HG02943 (cell line): ENCODE results near the gene CAMLG.

Experiments used
- ATAC-seq: cut with Tn5 transposase; IDR thresholded peaks from one replicate; pipeline ENCODE4 v1.9.1; 2021; ENCODE audit warnings: mild to moderate bottlenecking, low read depth, moderate library complexity; ENCODE audit not compliant: unreplicated experiment

Gene CAMLG

DNA sequence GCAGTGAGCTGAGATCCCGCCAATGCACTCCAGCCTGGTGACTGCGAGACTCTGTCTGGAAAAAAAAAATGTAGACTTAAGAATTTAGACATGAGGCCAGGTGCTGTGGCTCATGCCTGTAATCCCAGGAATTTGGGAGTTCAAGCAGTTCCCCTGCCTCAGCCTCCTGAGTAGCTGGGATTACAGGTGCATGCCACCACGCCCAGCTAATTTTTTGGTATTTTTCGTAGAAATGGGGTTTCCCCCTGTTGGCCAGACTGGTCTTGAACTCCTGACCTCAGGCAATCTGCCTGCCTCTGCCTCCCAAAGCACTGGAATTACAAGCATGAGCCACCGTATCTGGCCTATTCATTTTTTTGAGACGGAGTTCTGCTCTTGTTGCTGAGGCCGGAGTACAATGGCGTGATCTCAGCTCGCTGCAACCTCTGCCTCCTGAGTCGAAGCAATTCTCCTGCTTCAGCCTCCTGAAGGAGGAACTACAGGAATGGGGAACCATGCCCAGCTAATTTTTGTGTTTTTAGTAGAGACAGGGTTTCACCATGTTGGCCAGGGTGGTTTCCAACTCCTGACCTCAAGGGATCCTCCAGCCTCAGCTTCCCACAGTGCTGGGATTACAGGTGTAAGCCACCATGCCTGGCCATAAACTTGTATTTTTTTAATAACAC, 34.2 kb downstream of the CAMLG start:
- no peak for ATAC-seq

DNA sequence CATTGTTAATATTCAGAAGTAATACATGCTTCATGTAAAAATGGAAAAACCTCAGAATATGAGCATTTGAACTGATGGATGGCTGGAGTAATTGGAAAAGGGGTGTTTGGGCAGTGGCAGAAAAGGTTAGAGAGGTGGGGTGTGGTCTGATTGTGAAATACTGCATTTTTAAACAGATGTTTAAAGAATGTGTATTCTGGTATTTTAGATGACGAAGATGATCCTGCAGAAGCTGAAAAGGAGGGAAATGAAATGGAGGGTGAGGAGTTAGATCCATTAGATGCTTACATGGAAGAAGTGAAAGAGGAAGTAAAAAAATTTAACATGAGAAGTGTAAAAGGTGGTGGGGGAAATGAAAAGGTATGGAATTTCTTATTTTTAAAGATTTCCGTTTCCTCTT, 39.0 kb downstream of the CAMLG start:
- ATAC-seq, result no peak

DNA sequence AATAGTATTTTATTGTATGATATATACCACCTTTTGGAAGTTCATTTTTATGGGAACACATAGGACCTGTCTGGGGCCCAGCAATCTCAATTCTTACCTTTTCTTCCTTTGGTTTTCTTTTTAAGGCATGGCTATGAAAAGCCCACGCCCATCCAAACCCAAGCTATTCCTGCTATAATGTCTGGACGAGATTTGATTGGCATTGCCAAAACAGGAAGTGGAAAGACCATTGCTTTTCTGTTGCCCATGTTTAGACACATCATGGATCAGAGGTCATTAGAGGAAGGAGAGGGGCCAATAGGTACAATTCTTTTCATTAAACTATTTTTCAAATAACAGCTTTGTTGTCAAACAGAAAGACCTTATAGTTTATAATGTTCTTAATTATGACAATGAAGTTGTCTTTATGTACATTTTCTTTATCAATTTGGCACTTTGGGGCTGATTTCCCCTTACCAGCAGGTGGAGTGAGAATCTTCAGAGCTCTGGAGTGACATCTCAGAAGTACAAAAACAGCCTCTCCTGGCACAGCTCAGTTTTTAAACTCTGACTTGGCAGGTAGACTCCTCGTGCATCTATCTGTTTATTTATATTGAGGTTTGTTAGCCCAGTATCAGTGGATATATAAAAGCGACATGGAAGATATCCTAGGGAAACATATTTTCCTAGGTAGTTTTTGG, 46.0 kb downstream of the CAMLG start:
- ATAC-seq, result no peak

DNA sequence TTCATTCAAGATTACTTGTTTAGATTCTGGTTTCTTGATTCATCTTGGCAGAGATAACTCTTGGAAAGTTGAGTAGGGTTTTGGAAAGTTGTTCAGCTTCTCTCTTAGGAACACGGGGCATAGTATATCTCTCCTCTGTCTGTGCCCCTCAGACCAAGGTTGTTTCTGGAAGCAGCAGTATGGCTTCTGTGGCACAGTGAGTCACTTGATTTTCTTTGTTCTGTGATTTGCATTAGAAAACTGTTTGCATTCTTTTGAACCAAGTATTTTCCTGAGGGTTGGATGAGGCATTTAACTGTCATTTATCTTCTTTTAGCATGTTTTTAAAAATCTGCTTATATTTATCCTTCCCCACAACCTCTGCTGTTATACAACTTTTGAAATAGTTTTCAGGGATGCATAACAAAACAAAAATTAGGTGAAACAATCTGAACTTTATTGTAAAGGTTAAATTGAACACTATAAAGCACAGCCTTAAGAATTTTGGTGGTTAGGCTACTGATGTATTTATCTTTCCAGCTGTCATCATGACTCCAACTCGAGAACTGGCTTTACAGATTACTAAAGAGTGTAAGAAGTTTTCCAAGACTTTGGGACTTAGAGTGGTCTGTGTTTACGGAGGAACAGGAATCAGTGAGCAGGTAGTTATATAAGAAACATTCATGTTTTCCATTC, 46.7 kb downstream of the CAMLG start:
- no peak for ATAC-seq

DNA sequence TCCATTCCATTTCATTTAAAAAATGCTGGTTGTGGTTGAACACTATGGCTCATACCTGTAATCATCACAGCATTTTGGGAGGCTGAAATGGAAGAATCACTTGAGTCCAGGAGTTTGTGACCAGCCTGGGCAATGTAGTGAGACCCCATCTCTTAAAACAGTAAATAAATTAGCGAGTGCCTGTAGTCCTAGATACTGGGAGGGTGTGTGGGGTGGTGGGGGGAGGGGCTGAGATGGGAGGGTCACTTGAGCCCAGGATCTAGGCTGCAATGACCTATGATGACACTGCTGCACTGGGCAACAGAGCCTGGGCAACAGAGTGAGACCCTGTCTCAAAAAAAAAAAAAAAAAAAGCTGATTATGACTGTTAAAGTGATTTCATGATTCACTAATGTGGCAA, 49.3 kb downstream of the CAMLG start:
- no peak for ATAC-seq

DNA sequence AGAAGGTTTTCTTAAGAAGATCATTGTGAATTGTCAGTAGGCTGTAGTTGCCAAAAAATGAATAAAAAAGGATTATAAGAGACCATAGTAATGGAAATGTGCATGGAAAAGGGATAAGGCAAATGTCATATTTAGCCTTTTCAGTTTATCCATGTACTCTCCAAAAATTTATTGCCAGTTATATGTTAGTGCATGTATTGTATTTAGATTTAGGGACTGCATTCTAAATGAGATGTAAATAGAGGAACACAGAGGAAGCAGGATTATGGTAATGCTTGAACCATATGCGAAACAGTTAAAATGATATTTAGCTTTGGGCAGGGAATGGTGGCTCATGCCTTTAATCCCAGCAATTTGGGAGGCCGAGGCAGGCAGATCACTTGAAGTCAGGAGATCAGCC, 53.2 kb downstream of the CAMLG start:
- ATAC-seq, result no peak

DNA sequence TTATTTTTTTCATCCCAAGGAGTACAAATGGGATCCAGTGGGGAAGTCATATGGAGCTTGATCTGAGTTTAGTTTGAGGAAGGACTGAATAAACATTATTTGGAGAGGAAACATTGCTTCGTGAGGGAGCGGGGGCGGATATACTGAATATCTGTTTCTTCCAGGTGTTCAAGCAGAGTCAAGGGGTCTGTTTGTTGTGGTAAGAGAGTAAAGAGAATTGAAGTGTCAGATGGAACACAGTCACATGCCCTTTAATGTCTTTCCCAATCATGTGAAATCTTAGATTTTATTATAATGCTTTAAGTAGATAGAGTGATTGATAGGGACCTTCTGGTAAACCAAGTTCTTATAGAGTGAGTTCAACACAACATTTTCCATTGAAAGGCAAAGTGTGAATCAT, 53.9 kb downstream of the CAMLG start:
- no peak for ATAC-seq

DNA sequence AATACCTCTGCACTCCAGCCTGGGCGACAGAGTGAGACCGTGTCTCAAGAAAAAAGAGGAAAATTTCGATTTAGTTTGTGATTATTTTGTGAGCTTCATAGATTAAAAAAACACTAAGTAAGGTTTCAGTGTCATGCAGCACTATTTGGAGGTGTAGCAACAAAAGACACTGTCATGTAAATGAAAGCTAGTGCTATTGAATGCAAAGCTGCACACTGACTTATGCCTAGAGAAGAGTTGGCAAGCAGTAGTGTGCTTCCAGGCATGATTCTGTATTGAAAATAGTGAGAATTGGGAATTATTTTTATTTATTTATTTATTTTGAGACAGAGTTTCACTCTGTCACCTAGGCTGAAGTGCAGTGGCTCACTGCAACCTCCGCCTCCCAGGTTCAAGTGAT, 54.8 kb downstream of the CAMLG start:
- ATAC-seq, result no peak

DNA sequence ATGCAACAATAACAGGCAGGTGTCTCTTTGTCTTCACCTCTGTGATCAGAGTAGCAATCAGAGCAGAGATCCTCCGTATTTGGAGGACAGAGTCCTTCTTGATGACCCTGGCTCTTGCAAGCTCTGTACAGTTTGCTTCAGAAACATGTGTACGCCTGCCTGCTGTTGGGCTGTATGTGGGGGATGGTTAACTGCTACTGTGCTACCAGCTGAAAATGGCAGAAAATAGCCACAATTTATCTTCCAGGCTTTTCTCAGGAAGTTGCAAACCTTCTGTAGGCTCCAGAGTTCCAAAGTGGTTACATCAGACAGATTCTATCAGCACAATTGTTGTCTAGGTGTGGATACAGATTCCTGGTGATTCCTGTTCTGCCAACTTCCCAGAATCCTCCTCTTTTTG, 55.7 kb downstream of the CAMLG start:
- no peak for ATAC-seq

DNA sequence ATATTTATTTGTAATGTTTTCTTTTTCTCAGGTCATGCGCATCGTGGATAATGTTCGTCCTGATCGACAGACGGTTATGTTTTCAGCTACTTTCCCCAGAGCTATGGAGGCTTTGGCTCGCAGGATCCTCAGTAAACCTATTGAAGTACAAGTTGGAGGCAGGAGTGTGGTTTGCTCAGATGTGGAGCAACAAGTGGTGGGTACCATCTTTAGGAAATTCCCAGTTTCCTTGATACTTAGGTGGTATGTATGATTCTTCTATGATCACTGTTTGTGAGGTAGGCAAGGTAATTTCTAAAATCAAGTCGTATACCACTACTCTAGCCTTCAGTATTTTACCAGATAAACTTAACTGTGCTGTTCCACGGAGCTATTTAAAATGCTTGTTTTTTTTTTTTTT, 56.5 kb downstream of the CAMLG start:
- ATAC-seq, result no peak

DNA sequence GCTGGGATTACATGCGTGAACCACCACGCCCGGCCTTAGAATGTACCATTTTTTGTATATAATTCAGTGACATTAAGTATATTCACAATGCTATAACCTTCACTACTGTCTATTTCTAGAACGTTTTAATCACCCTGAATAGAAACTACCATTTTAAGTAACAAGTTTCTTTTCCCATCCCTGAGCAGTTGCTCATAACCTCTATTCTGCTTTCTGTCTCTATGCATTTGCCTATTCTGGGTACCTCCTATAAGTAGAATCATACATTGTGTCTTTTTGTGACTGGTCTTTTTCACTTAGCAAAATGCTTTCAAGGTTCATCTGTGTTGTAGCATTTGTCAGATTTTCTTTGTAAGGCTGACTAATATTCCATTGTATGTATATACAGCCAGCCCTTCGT, 60.1 kb downstream of the CAMLG start:
- no peak for ATAC-seq
